Fibroblast of lung (primary cell): Measurements from ENCODE around the gene KLHL26. TPM values are rescaled to one million over a fixed set of nuclear protein-coding genes. Genes with fewer than 3 reads are reported as not detected.

Experiments used
- DNase-seq, 2 donors: peaks; one replicate each; pipeline versions ENCODE4 v3.0.0 to v3.0.0-alpha.2; 2010; ENCODE audit warnings: low read depth in 2 of 2
- H2AFZ ChIP-seq: 2 replicates; pipeline ENCODE4 v1.5.1; 2012; ENCODE audit warnings: low read length, control low read depth, inconsistent platforms
- H3K27ac ChIP-seq: 2 replicates; pipeline ENCODE4 v1.5.1; 2011; ENCODE audit warnings: low read length, control low read depth; ENCODE audit not compliant: insufficient read depth
- H3K27me3 ChIP-seq: 2 replicates; pipeline ENCODE4 v1.5.1; 2011; ENCODE audit warnings: mild to moderate bottlenecking, low read length; ENCODE audit not compliant: control insufficient read depth, insufficient read depth
- H3K36me3 ChIP-seq: 2 replicates; pipeline ENCODE4 v1.5.1; 2011; ENCODE audit warnings: low read length; ENCODE audit not compliant: control insufficient read depth, insufficient read depth
- H3K4me1 ChIP-seq: 2 replicates; pipeline ENCODE4 v1.5.1; 2011; ENCODE audit warnings: low read length; ENCODE audit not compliant: control insufficient read depth, insufficient read depth; ENCODE audit errors: extremely low read depth
- H3K4me2 ChIP-seq: 2 replicates; pipeline ENCODE4 v1.5.1; 2011; ENCODE audit warnings: low read length, control low read depth; ENCODE audit not compliant: insufficient read depth; ENCODE audit errors: extremely low read depth
- H3K4me3 ChIP-seq, 4 experiments: fragments of 200-600 bp in 1 of 4; sonication (generic) in 1 of 4; replicated peaks in 1 of 4; 2 replicates each; pipeline ENCODE4 v1.5.1; 2011 to 2016; ENCODE audit warnings: low read length in 4 of 4, low read depth in 3 of 4, mild to moderate bottlenecking in 3 of 4, control low read depth in 2 of 4, inconsistent platforms in 1 of 4, mixed read lengths in 1 of 4; ENCODE audit not compliant: insufficient read depth in 1 of 4; ENCODE audit errors: control extremely low read depth in 1 of 4
- H3K79me2 ChIP-seq: 2 replicates; pipeline ENCODE4 v1.5.1; 2012; ENCODE audit warnings: mild to moderate bottlenecking, low read length, inconsistent platforms; ENCODE audit not compliant: control insufficient read depth, insufficient read depth
- H3K9ac ChIP-seq: 2 replicates; pipeline ENCODE4 v1.5.1; 2011; ENCODE audit warnings: mild to moderate bottlenecking, low read length, control low read depth; ENCODE audit not compliant: insufficient read depth
- H3K9me3 ChIP-seq: 2 replicates; pipeline ENCODE4 v1.5.1; 2012; ENCODE audit warnings: low read depth, low read length; ENCODE audit not compliant: control insufficient read depth, insufficient read depth
- H4K20me1 ChIP-seq: 2 replicates; pipeline ENCODE4 v1.5.1; 2011; ENCODE audit warnings: low read length; ENCODE audit not compliant: control insufficient read depth, insufficient read depth; ENCODE audit errors: extremely low read depth
- CTCF ChIP-seq, 2 donors: IDR thresholded peaks in 1 of 2; conservative IDR thresholded peaks in 1 of 2; 1 replicate in 1 of 2; 2 replicates in 1 of 2; pipeline ENCODE4 v1.5.1; 2011 to 2012; ENCODE audit warnings: low read length in 2 of 2, control low read depth in 1 of 2, inconsistent platforms in 1 of 2, low read depth in 1 of 2, mild to moderate bottlenecking in 1 of 2
- EZH2 ChIP-seq: IDR thresholded peaks from 2 replicates; pipeline ENCODE4 v1.5.1; 2012; ENCODE audit warnings: low read length, control low read depth, mild to moderate bottlenecking; ENCODE audit errors: missing control alignments
- polyA plus RNA-seq, 2 donors: library from polyadenylated mRNA; depleted of rRNA in 1 of 2; stranded (reverse) in 1 of 2; unstranded in 1 of 2; fragments of >200 nt; gene quantifications; 2 replicates each; pipeline ENCODE4 v1.2.1, GENCODE V29; 2011 to 2012; ENCODE audit warnings: missing spikeins in 1 of 2
- total RNA-seq: library from RNA; depleted of rRNA; stranded (reverse); fragments of >200 nt; gene quantifications from 2 replicates; pipeline ENCODE4 v1.2.1, GENCODE V29; 2014

Gene KLHL26
- total and polyA plus RNA-seq, 2 donors (not counting 1 experiment from before 2014, with no cell fraction given): 1.4 to 3.5 TPM

GRCh38 chr19:18700501-18701249 is 63.8 kb downstream of the KLHL26 start:
- no peak for TF ChIP-seq EZH2
- no peak for TF ChIP-seq CTCF (conservative IDR thresholded peaks at IDR 0.05 in 1 of 2, IDR thresholded peaks at IDR 0.05 in 1 of 2; ENCODE audit: low read depth in 1 of 2, low read length in 2 of 2)
- Histone ChIP-seq H2AFZ (peak overlapping the region; percentile 49), H3K27me3 (no peaks in the 10 kb centered on the region), H3K4me1 (peaks cover 5% of the 10 kb centered on the region), H3K9me3 (no peaks in the 10 kb centered on the region), H3K36me3 (no peaks in the 10 kb centered on the region), H4K20me1 (peaks cover 2% of the 10 kb centered on the region), H3K27ac (no peak overlapping the region), H3K4me2 (peak overlapping the region; percentile 98), H3K4me3 (peak overlapping the region; percentile 23 to 55 (median 40)), H3K9ac (no peak overlapping the region), H3K79me2 (peaks cover 5% of the 10 kb centered on the region)
- DNase-seq: peak; percentile 44 to 58

DNA sequence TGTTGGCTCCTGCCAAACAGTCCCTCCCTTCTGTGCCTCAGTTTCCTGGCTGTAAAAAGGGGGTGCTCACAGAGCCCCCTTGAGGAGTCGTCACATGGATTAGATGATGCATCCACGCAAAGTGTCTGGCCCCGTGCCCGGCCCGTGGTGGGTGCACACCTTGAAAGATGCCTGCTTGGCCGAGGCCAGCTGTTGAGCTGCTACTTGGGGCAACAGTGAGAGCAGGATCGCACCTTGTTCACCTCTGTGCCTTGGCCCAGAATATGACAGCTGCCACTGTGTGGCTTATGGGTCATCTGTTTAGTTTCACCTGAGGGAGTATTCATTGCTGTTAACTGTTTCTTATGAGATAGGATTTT is 64.4 kb downstream of the KLHL26 start:
- peak overlapping the region; percentile 58 for H3K4me2 ChIP-seq
- no peak for TF ChIP-seq CTCF (conservative IDR thresholded peaks at IDR 0.05 in 1 of 2, IDR thresholded peaks at IDR 0.05 in 1 of 2; ENCODE audit: low read depth in 1 of 2, low read length in 2 of 2)
- no peak for TF ChIP-seq EZH2
- H3K4me3 ChIP-seq: peak overlapping the region; percentile 23 to 55 (median 29)
- peaks cover 5% of the 10 kb centered on the region for H3K79me2 ChIP-seq
- DNase-seq: no peak
- no peak overlapping the region for H3K27ac ChIP-seq
- no peaks in the 10 kb centered on the region for H3K36me3 ChIP-seq
- H3K4me1 ChIP-seq: peaks cover 5% of the 10 kb centered on the region
- H2AFZ ChIP-seq: no peak overlapping the region
- no peak overlapping the region for H3K9ac ChIP-seq
- peaks cover 2% of the 10 kb centered on the region for H4K20me1 ChIP-seq
- no peaks in the 10 kb centered on the region for H3K9me3 ChIP-seq
- H3K27me3 ChIP-seq: no peaks in the 10 kb centered on the region

- H2AFZ ChIP-seq: no peak overlapping the region
- H3K9ac ChIP-seq: no peak overlapping the region
- no peaks in the 10 kb centered on the region for H3K36me3 ChIP-seq
- H3K27me3 ChIP-seq: no peaks in the 10 kb centered on the region
- TF ChIP-seq CTCF (conservative IDR thresholded peaks at IDR 0.05 in 1 of 2, IDR thresholded peaks at IDR 0.05 in 1 of 2; ENCODE audit: low read depth in 1 of 2, low read length in 2 of 2) (no peak), EZH2 (no peak)
- H3K27ac ChIP-seq: no peak overlapping the region
- H3K4me2 ChIP-seq: no peak overlapping the region
- no peak overlapping the region for H3K4me3 ChIP-seq
- peaks cover 5% of the 10 kb centered on the region for H3K4me1 ChIP-seq
- H3K9me3 ChIP-seq: no peaks in the 10 kb centered on the region
- H4K20me1 ChIP-seq: no peaks in the 10 kb centered on the region
- no peaks in the 10 kb centered on the region for H3K79me2 ChIP-seq
- DNase-seq: no peak
Observed at GRCh38 chr19:18704054-18704453, 67.2 kb downstream of the KLHL26 start.
